Panc1 (cell line): Measurements from ENCODE around the gene ARFRP1. TPM values are rescaled to one million over a fixed set of nuclear protein-coding genes. Genes with fewer than 3 reads are reported as not detected.
A peak's percentile ranks its signal among the peaks of the same experiment; 100 is the strongest.

Experiments used
- ATAC-seq: fragments of 200-7000 bp; cut with Tn5 transposase; 2 replicates; pipeline ENCODE4 v1.9.1; 2020; ENCODE audit warnings: mild to moderate bottlenecking, moderate library complexity
- BruUV-seq: library from RNA; stranded (reverse); fragments of 400-500 nt; replicated peaks from 2 replicates; lab custom pipeline; 2021; lab: Mats Ljungman, UMichigan
- CTCF ChIA-PET: fragments of 300-600 bp; sonication (Branson Sonifier 250); formaldehyde crosslinking; loops from one replicate; lab custom pipeline; 2022; ENCODE audit warnings: antibody characterized with exemption; lab: Charles Lee
- POLR2A ChIA-PET: fragments of 300-600 bp; sonication (Branson Sonifier 250); formaldehyde crosslinking; loops from one replicate; lab custom pipeline; 2022; ENCODE audit warnings: antibody characterized with exemption; lab: Charles Lee
- DNase-seq: peaks from one replicate; pipeline ENCODE4 v3.0.0-alpha.2; 2010; ENCODE audit warnings: low read depth, low spot score
- H3K27ac ChIP-seq: 2 replicates; pipeline ENCODE4 v1.5.1; 2011; ENCODE audit warnings: mild to moderate bottlenecking, low read length, inconsistent platforms
- H3K27me3 ChIP-seq: fragments of 200-500 bp; sonication (Bioruptor generic); 2 replicates; pipeline ENCODE4 v1.6.0; 2014; ENCODE audit warnings: low read length, inconsistent platforms; ENCODE audit not compliant: control insufficient read depth, insufficient read depth
- H3K36me3 ChIP-seq: fragments of 200-500 bp; sonication (Bioruptor generic); 2 replicates; pipeline ENCODE4 v1.5.1; 2014; ENCODE audit warnings: inconsistent platforms, mild to moderate bottlenecking, low read length, moderate library complexity; ENCODE audit not compliant: control insufficient read depth, insufficient read depth
- H3K4me1 ChIP-seq: 2 replicates; pipeline ENCODE4 v1.5.1; 2011; ENCODE audit warnings: inconsistent platforms, mild to moderate bottlenecking, low read length, moderate library complexity; ENCODE audit not compliant: control insufficient read depth, insufficient read depth
- H3K4me3 ChIP-seq, 2 experiments: 2 replicates each; pipeline ENCODE4 v1.5.1; 2011 to 2012; ENCODE audit warnings: low read depth in 2 of 2, low read length in 2 of 2, mild to moderate bottlenecking in 2 of 2, inconsistent platforms in 1 of 2, moderate library complexity in 1 of 2
- H3K9me3 ChIP-seq: fragments of 200-500 bp; sonication (Bioruptor generic); 2 replicates; pipeline ENCODE4 v1.5.1; 2014; ENCODE audit warnings: low read depth, mild to moderate bottlenecking, inconsistent platforms, low read length, moderate library complexity; ENCODE audit not compliant: control insufficient read depth, insufficient read depth
- CTCF ChIP-seq: fragments of 450-650 bp; IDR thresholded peaks from 2 replicates; pipeline ENCODE4 v1.5.1; 2017; ENCODE audit warnings: mild to moderate bottlenecking
- POLR2AphosphoS5 ChIP-seq: IDR thresholded peaks from 2 replicates; pipeline ENCODE4 v1.6.1; 2012; ENCODE audit warnings: mild to moderate bottlenecking, low read depth, low read length, moderate library complexity
- REST ChIP-seq, 2 experiments: IDR thresholded peaks; 2 replicates each; pipeline ENCODE4 v1.6.1; 2011 to 2012; ENCODE audit warnings: low read depth in 2 of 2, control low read depth in 1 of 2, low read length in 1 of 2, mild to moderate bottlenecking in 1 of 2, moderate library complexity in 1 of 2; ENCODE audit not compliant: insufficient read depth in 1 of 2
- SIN3A ChIP-seq: IDR thresholded peaks from 2 replicates; pipeline ENCODE4 v1.6.1; 2012; ENCODE audit warnings: low read depth, mild to moderate bottlenecking, low read length, moderate library complexity, borderline replicate concordance; ENCODE audit not compliant: insufficient read depth
- TCF7L2 ChIP-seq: IDR thresholded peaks from 2 replicates; pipeline ENCODE4 v1.6.1; 2011; ENCODE audit warnings: mild to moderate bottlenecking, low read depth, low read length, inconsistent platforms
- in situ Hi-C: cut with HindIII; loops from 2 replicates; pipeline ENCODE4 v1.10.0; 2016; ENCODE audit warnings: low sequenced_read_pairs, low pct_unique_long_range_greater_than_20kb
- intact Hi-C: fragments of 100-400 bp; cut with micrococcal nuclease; formaldehyde crosslinking; loops from one replicate; pipeline ENCODE4 v1.10.0; 2022; ENCODE audit not compliant: unreplicated experiment
- total RNA-seq: library from RNA; stranded (reverse); gene quantifications from one replicate; pipeline ENCODE4 v1.2.1, GENCODE V29; 2021; ENCODE audit not compliant: unreplicated experiment

ARFRP1 gene
- total RNA-seq, 1 experiment from 2014 or later, result 57.9 TPM

- POLR2A ChIA-PET, result interaction anchor here (0.6 kb wide), 1 partner anchor 45 kb away, joined by 3 read pairs; no protein-coding TSS in a partner anchor
These were observed 21.1 kb downstream of the ARFRP1 start for GRCh38 chr20:63686492-63687321.

GRCh38 chr20:63686094-63686491 is 21.7 kb downstream of the ARFRP1 start:
- POLR2A ChIA-PET, result no interaction called here
- CTCF ChIA-PET, result interaction anchor here (0.7 kb wide), 1 partner anchor 22 kb away, joined by 3 read pairs; no protein-coding TSS in a partner anchor
- Histone ChIP-seq H3K4me3 (no peak overlapping the region), H3K27me3 (no peaks in the 10 kb centered on the region), H3K4me1 (peaks cover 43% of the 10 kb centered on the region), H3K36me3 (no peaks in the 10 kb centered on the region), H3K9me3 (no peaks in the 10 kb centered on the region), H3K27ac (peak overlapping the region; percentile 39; the same call in 1 of the 2 replicates)
- in situ Hi-C loops (no loop called here), intact Hi-C loops (no loop called here)
- no peak for DNase-seq
- ATAC-seq, result no peak
- no TSS peak for BruUV-seq
- TF ChIP-seq CTCF (no peak), SIN3A (no peak), POLR2AphosphoS5 (no peak), REST (IDR thresholded peaks at IDR 0.05; ENCODE audit: insufficient read depth in 1 of 2, low read depth in 2 of 2, low read length in 1 of 2) (no peak)

More at GRCh38 chr20:63686492-63687321, 21.1 kb downstream of the ARFRP1 start:
- DNase-seq, result no peak
- TF ChIP-seq REST (IDR thresholded peaks at IDR 0.05; ENCODE audit: insufficient read depth in 1 of 2, low read depth in 2 of 2, low read length in 1 of 2) (no peak), POLR2AphosphoS5 (peak; percentile 22; the same call in 1 of the 2 replicates), TCF7L2 (no peak), CTCF (no peak)
- peak overlapping the region; percentile 39; the same call in 1 of the 2 replicates for H3K27ac ChIP-seq
- no TSS peak for BruUV-seq
- no peak for ATAC-seq
- intact Hi-C loops (no loop called here), in situ Hi-C loops (no loop called here)
- H3K36me3 ChIP-seq, result no peaks in the 10 kb centered on the region
- H3K9me3 ChIP-seq, result no peaks in the 10 kb centered on the region
- no peaks in the 10 kb centered on the region for H3K27me3 ChIP-seq
- peaks cover 43% of the 10 kb centered on the region for H3K4me1 ChIP-seq
- H3K4me3 ChIP-seq, result no peak overlapping the region
- CTCF ChIA-PET, result interaction anchor here (0.7 kb wide), 1 partner anchor 22 kb away, joined by 3 read pairs; no protein-coding TSS in a partner anchor
